8988T (cell line): ENCODE data around the gene FTH1.
"Not testable (repeated sequence)": the region's sequence is repeated elsewhere in the genome, so short reads cannot be mapped to it uniquely, and the experiment has no call there.

Experiments used
- DNase-seq: peaks from one replicate; pipeline ENCODE4 v3.0.0; 2011

FTH1 gene

DNA sequence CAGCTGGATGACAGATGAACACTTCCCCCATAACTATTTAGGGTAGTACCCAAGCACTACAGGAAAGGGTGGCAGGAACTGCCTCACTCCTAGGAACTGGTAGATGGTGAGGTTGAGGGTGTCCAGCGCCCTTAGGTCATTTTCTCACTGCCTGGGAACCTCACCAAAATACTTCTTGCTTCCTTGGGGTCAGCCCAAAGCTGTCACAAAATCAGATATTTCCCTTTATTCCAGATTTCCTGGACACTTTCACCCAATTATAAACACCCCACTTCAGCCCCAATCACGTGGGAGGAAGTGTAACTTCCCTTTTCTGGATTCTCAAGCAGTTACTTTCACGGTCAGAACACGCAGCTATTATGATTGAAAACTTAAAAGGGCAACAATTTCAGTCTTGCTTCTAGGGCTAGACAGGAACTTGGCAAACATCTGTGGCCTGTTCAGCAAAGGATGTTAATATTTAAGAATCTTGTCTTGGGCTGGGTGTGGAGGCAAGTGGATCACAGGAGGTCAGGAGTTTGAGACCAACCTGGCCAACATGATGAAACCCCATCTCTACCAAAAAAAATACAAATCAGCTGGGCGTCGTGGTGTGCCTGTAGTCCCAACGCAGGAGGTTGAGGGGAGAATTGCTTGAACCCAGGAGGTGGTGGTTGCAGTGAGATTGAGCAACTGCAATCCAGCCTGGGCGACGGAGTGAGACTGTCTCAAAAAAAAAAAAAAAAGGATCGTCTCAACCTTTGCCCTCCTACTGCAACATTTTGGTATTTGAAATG lies 4.0 kb downstream of the FTH1 start:
- no peak for DNase-seq

DNA sequence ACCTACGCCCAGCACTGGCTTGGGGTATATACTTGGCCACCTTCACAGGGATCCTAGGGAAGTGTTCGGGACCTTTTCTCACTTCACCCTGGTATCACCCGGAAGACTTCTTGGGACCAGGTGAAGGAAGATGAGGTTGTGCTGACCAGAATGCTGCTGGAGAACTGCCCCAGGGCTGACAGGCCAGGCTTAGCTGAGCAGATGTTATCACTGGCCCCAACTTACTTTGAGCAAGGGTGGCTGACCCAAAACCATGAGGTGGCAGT lies 4.5 kb downstream of the FTH1 start:
- DNase-seq, result no peak

DNA sequence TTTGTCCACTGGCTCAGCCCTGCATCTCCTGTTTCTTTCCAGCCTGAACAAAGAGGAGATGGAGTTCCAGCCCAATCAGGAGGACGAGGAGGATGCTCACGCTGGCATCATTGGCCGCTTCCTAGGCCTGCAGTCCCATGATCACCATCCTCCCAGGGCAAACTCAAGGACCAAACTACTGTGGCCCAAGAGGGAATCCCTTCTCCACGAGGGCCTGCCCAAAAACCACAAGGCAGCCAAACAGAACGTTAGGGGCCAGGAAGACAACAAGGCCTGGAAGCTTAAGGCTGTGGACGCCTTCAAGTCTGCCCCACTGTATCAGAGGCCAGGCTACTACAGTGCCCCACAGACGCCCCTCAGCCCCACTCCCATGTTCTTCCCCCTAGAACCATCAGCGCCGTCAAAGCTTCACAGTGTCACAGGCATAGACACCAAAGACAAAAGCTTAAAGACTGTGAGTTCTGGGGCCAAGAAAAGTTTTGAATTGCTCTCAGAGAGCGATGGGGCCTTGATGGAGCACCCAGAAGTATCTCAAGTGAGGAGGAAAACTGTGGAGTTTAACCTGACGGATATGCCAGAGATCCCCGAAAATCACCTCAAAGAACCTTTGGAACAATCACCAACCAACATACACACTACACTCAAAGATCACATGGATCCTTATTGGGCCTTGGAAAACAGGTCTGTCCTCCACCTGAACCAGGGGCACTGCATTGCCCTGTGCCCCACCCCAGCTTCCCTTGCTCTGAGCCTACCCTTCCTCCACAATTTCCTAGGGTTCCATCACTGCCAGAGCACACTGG lies 5.0 kb downstream of the FTH1 start:
- DNase-seq, result no peak

DNA sequence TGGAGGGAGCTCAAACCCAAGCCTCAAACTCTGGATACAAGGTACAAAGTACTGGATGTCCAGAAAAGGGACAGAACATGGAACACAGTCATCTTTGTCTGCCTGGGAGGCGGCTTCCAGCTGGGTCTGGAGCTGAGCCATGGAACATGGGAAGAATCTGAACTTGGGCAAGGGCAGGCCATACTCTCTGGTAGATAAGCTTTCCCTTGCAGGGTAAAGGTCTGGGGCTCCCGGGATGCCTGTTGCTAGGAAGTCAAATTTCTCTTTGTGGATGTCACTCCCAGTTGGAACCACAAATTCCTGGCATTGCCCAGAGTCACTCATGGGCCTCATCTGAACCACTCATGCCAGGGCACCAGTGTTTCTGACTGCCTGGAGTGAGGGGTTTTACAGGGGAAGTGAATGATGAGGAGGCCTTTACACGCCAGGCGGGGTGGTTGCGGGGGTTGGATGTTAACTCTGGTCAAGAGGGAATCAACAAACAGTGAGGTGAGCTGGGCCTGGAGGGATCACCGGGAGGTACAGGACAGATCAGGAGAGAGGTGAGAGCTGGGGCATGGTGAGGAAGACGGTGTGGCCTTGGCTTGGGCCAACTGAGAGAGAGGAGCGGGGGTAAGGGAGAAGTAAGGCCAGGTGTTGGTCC lies 5.7 kb downstream of the FTH1 start:
- DNase-seq, result peak; percentile 27

DNA sequence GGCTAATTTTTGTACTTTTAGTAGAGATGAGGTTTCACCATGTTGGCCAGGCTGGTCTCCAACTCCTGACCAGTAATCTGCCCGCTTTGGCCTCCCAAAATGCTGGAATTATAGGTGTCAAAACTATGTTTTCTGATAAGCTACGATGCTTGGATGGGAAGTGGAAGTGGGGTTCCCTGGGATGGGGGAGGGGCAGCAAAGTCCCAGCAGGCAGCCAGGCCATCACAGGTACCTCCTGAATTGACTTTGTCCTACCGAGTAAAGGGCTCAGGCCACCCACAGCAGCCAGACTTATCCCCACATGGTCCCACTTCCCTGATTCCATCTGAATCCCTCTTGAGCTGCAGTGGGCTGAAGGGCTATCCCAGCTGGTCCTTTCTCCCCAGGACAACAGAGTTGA lies 6.9 kb downstream of the FTH1 start:
- DNase-seq, result no peak

DNA sequence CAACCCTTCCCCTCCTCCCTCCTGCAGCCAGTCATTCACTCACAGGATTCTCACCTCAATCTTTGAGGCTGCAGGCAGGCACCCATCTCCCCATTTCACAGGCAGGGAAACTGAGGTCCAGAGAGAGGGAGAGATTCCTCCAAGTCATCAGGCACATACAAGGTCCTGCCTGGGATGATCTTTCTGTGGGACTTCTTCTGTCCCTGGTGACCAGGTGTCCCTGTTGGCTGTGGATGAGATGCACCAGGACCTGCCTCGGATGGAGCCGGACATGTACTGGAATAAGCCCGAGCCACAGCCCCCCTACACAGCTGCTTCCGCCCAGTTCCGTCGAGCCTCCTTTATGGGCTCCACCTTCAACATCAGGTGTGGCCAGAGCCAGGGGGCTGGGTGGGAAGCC lies 7.8 kb downstream of the FTH1 start:
- DNase-seq, result peak; percentile 20

DNA sequence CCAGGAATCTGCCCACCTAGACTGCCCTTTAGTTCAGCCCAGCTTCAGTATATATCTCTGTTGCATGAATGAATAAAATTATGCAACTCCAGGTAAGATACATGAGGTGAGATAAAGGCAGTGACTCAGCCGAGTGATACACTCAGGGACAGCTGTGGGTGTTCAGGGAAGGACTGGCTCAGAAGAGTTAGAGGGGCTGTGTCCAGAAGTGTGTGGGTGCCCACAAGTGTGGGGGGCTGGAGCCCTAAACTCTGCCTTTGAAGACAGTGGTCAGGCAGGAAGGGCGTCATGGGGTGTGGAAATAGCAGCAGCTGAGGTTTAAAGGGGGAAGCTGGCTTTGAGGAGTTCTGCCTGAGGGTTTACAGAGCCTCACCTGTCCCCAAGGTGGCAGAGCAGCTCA lies 8.3 kb downstream of the FTH1 start:
- DNase-seq, result peak; percentile 18

DNA sequence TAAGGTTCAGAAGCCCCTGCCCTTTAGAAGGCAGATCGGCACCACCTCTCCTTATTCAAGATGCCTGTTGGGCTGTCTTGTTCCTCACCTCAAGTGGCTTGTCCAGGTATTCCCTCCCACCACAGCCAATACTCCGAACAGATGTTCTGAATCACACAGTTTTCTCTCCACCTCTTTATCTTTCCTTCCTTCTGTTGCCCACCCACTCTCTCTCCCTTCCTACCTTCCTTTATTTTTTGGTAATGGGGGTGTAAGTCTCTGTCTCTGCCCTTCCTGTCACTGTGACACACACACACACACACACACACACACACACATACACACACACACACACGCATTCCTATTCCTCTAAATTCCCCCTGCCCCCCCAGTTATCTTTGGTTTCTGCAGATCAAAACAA lies 8.8 kb downstream of the FTH1 start:
- DNase-seq, result no peak

DNA sequence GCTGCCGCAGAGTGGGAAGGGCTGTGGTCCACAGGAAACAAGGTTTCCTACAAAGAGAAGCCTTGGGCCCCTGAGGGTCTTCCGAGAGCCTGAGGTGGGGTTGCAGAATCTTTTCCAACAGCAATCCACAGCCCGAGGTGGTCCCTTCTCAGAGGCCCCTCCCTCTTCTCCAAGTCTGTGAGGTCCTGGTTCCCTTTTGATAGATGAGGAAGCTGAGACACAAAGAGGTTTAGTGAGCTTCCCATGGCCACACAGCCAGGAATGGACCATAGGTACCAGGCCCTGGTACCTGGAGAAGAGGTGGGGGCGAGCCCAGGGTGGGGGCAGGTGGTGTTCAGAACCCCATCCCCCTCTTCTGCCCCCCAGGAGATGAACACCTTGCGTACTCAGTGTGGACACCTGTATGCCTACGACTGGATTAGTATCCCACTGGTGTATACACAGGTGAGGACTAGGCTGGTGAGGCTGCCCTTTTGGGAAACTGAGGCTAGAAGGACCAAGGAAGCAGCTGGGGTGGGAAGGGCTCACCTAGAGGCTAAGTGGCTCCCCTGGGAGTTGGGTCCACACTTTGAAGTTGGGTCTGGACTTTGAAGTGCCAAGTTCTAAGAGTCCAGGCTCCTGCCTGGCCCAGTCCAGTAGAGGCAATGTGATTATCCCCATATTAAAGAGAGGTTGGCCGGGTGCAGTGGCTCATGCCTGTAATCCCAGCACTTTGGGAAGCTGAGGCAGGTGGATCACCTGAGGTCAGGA lies 10.2 kb downstream of the FTH1 start:
- no peak for DNase-seq

DNA sequence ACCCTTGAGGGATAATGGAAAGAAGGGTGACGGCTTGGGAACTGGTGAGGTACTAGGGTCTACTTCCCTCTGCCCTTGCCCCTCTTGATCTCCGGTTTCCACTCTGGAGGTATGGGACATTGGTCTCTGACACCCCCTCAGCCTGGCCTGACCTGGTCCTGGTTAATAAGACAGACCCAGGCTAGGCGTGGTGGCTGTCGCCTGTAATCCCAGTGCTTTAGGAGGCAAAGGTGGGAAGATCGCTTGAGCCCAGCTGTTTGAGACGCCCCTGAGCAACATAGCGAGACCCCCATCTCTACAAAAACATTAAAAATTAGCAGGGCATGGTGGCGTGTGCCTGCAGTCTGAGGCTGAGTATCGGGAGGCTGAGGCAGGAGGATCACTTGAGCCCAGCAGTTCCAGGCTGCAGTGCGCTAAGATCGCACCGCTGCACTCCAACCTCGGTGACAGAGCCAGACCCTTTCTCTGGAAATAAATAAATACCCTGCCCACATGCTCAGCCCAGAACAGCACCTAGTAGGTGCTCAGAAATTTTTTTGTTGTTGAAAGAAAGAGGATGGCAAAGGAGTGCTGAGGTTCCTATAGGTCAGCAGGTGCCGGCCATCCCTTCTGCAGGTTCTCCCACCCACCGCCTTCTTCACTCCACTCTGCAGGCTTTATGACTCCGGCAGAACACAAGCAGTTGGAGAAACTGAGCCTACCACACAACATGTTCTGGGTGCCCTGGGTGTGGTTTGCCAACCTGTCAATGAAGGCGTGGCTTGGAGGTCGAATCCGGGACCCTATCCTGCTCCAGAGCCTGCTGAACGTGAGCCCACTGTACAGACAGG lies 11.0 kb downstream of the FTH1 start:
- DNase-seq, result peak; percentile 13

DNA sequence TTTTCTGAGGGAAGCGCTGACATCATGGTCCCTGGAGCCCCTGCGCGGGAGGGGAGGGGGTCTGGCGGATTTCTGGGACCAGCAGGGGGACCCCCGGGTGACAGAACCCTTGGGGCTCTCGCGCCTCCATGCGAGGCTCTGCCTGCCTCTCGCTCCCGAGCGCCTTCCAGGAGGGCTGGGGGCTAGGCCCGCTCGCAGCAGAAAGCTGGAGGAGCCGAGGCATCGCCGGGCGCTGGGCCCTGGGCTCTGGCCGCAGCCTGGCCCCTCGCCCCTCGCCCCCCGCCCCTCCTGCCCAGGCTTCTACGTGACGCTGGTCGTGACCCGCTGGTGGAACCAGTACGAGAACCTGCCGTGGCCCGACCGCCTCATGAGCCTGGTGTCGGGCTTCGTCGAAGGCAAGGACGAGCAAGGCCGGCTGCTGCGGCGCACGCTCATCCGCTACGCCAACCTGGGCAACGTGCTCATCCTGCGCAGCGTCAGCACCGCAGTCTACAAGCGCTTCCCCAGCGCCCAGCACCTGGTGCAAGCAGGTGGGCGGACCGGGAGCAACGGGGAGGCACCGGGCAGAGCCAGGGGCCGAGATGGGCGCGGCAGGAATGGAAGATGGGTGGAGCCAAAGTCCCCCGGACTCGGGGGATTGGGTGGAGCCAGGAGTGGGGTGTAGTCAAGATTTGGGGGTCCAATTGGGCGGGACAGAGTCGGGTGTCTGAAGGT lies 11.9 kb downstream of the FTH1 start:
- DNase-seq, result peak; percentile 18

DNA sequence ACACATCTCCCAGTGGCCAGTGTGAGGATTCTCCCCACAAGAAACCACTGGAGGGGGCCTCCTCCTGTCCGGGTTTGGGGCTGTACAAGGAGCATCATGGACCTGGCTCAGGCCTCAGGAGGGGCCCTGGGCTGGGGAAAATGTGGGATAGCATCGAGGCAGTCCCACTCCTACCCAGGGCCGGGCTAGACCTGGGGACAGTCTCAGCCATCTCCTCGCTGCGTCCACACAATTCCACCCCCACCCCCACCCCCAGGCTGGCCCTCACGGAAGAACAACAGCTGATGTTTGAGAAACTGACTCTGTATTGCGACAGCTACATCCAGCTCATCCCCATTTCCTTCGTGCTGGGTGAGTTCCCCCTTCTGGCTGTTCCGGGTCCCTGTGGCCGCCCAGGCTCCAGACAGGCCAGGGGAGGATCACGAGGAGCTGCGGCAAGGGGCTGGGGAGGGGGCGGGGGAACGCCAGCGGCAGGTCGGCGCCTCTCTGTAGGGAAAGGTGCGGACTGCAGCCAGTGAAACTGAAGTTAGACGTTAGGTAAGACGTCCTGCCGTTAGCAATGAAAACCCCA lies 12.5 kb downstream of the FTH1 start:
- peak; percentile 57 for DNase-seq

DNA sequence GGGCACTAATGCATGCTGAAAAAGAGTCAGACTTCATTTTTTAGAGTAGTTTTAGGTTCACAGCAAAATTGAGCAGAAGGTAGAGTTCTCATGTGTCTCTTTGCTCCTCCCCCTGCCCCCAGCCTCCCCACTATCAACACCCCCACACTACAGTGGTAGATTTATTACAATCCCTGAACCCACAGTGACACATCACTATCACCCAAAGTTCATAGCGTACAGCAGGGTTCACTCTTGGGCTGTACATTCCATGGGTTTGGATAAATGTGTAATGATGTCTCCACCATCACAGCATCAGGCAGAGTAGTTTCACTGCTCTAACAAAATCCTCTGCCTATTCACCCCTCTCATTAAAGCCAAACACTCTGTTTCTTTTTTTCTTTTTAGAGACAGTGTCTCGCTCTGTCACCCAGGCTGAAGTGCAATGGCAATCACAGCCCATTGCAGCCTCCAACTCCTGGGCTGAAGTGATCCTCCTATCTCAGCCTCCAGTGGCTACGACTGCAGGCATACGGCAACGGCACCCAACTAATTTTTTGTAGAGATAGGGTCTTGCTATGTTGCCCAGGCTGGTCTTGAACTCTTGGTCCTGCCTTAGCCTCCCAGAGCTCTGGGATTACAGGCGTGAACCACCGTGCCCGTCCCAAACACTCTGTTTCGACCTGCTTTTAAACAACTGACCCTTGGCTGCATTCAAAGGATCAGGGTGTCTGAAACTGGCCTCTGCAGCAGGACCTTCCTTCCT lies 13.2 kb downstream of the FTH1 start:
- peak; percentile 26 for DNase-seq

DNA sequence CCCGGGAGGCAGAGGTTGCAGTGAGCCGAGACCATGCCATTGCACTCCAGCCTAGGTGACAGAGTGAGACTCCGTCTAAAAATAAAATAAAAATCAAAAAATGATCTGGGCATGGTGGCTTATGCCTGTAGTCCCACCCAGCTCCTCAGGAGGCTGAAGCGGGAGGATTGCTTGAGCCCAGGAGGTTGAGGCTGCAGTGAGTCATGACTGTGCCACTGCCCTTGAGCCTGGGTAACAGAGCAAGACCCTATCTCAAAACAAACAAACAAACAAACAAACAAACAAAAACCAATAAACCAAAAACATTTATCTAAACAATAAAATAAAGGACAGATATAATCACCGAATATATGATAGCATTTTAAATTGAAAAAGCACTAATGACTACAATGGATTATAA lies 13.8 kb downstream of the FTH1 start:
- DNase-seq, result not testable (repeated sequence)

DNA sequence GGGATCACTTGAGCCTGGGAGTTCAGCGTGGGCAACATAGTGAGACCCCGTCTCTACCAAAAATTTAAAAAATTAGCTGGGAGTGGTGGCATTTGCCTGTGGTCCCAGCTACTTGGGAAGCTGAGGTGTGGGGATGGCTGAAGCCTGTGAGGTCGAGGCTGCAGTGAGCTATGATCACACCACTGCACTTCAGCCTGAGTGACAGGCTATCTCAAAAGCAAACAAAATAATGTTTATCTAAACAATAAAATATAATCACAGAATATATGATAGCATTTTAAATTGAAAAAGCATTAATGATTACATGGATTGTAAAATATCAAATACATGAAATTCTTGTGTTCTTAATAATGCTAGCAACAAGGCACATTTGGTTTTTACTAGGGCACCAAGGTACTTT lies 14.6 kb downstream of the FTH1 start:
- DNase-seq, result no peak

DNA sequence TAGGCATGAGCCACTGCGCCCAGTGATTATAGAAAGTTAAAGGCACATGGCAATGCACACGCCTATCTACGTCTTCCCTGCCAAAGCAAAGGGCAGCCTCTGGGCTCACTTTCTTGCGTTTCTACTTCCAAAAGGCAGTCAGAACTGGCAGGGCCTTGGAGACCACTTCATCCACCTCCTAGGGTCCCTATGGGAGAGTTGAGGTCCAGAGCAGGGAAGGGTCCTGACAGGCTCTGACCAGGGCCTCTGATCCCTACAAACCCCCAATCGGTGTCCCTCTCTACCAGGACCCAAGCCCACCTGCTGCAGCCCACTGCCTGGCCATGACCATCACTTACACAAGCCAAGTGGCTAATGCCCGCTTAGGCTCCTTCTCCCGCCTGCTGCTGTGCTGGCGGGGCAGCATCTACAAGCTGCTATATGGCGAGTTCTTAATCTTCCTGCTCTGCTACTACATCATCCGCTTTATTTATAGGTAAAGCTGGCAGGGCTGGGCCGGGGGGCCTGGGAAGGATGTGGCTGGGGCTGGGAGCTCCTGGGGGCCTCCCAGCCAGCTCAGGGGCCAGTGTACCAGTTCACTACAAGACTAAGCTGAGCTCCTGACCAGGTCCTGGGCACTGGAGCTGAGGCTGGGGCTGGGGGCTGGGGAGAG lies 15.8 kb downstream of the FTH1 start:
- peak; percentile 13 for DNase-seq

DNA sequence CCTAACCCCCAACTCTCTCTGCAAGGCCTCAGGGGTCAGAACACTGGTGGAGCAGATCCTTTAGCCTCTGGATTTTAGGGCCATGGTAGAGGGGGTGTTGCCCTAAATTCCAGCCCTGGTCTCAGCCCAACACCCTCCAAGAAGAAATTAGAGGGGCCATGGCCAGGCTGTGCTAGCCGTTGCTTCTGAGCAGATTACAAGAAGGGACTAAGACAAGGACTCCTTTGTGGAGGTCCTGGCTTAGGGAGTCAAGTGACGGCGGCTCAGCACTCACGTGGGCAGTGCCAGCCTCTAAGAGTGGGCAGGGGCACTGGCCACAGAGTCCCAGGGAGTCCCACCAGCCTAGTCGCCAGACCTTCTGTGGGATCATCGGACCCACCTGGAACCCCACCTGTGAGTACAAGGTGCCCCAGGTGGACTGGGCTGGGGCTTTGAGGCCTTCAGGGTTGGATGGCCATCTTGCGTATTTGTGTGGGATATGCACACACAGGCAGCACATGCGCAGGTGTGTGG lies 17.3 kb downstream of the FTH1 start, which contains the start of gene BEST1:
Gene BEST1 (plus strand): TSS at position 317 of the 513 bp plus-strand sequence. CDS start 1,456 bp downstream, outside the sequence.
- DNase-seq, result no peak

DNA sequence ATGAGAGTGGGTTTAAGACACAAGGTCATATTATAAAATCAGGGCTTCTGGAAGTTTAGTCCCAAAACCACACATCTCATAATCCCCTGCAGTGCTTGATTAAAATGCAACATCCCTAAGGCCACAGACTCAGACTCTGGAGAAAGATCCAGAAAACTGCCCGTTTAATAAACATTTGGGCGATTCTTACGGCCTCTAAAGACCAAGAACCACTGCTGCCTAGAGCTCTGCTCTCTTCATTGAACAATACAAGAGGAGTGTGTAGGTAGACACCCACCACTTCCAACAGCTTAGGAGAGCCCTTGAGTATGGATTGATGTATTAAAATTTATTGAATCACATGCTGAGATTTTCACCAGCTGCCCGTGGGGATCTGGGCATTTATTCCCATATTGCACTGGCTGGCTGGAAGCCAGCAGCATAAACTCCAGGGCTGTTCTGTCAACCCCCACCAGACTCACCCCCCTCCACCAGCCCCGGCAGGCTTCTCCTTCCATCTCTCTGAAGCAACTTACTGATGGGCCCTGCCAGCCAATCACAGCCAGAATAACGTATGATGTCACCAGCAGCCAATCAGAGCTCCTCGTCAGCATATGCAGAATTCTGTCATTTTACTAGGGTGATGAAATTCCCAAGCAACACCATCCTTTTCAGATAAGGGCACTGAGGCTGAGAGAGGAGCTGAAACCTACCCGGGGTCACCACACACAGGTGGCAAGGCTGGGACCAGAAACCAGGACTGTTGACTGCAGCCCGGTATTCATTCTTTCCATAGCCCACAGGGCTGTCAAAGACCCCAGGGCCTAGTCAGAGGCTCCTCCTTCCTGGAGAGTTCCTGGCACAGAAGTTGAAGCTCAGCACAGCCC lies 18.0 kb downstream of the FTH1 start:
- peak; percentile 59 for DNase-seq

DNA sequence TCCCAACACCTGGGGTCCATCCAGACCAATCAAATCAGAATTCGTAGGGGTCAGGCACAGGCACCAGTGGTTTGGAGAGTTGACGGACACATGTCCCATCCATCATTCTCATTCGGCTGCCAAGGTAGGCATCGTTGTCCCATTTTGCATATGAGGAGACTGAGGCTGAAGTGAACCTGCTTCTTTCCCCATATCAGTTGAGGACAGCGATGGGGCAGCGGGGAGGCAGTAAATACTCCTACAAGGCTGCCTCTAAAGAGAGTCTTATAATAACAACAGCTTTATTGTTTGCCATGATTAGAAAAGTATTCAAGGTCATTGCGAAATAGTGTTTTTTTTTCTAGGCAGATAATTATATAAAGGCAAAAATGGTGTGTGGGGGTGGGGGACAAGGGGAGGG lies 18.9 kb downstream of the FTH1 start:
- DNase-seq, result no peak
